ENCODE measurements around the gene PREB.

The PREB gene

DNA sequence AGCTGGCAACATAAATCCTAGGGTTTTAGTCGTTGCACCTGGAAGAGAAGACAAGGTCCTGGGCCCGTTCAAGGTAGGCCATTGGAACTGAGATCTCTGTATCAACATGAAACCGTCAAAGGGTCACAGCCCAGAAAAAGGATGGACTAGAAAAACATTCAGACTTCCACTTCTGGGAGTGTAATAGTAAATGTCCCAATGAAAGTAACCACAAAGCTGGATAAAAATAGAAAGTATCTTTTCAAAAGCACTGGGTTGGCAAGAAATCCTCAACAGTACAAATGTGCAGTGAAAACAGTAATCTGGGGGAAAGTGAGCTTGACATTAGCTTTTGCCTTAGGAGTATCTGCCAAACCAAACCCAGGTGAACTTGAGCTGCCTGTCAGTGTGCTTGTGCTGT lies 28.5 kb downstream of the PREB start:
- ATAC-seq (replicated peaks) (no peak), DNase-seq (no peak)
- Mint-ChIP-seq H3K27me3 (peaks cover 4 to 6% of the 10 kb centered on the region in 2 donors), H3K4me3 (no peak overlapping the region), H3K36me3 (no peaks in the 10 kb centered on the region), H3K9me3 (no peaks in the 10 kb centered on the region), H3K27ac (no peak overlapping the region), H3K4me1 (no peaks in the 10 kb centered on the region)

DNA sequence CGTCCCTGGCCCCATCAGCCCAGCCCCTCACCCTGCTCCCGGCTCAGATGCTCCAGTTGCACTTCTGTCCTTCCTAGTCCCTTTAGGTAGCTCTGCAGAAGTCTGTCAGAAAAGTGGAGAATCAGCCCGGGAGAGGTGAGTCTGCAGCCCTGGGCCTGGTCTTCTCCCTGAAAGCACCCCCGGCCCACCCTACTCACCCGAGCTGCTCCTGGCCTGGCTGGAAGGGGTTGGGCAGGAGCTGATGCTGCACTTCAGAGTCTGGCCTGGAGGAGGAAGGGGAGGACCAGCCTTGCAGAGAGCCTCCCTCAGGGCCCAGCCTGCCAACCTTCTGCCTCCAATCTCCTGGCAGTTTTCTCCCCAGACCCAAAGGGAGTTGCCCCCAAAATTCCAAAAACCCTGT lies 32.1 kb downstream of the PREB start:
- Mint-ChIP-seq H3K27ac (no peak overlapping the region), H3K27me3 (peaks cover 4 to 6% of the 10 kb centered on the region in 2 donors)
- no peak for ATAC-seq (replicated peaks)

DNA sequence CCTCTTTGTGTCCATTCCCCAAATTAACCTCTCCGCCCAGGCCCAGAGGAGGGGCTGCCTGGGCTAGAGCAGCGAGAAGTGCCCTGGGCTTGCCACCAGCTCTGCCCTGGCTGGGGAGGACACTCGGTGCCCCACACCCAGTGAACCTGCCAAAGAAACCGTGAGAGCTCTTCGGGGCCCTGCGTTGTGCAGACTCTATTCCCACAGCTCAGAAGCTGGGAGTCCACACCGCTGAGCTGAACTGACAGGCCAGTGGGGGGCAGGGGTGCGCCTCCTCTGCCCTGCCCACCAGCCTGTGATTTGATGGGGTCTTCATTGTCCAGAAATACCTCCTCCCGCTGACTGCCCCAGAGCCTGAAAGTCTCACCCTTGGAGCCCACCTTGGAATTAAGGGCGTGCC lies 34.4 kb downstream of the PREB start:
- peaks cover 0 to 3% of the 10 kb centered on the region in 2 donors for H3K36me3 Mint-ChIP-seq
- peaks cover 17 to 19% of the 10 kb centered on the region in 2 donors for H3K4me1 Mint-ChIP-seq
- H3K27ac Mint-ChIP-seq: no peak overlapping the region
- DNase-seq (no peak), ATAC-seq (replicated peaks) (no peak)
- peaks cover 4 to 6% of the 10 kb centered on the region in 2 donors for H3K27me3 Mint-ChIP-seq
- no peak overlapping the region for H3K4me3 Mint-ChIP-seq
- H3K9me3 Mint-ChIP-seq: no peaks in the 10 kb centered on the region

More for the DNA sequence above, 32.1 kb downstream of the PREB start:
- H3K36me3 Mint-ChIP-seq: peaks cover 0 to 3% of the 10 kb centered on the region in 2 donors
- H3K4me3 Mint-ChIP-seq: no peak overlapping the region
- no peaks in the 10 kb centered on the region for H3K9me3 Mint-ChIP-seq
- peaks cover 0 to 3% of the 10 kb centered on the region in 2 donors for H3K4me1 Mint-ChIP-seq
- DNase-seq: no peak

DNA sequence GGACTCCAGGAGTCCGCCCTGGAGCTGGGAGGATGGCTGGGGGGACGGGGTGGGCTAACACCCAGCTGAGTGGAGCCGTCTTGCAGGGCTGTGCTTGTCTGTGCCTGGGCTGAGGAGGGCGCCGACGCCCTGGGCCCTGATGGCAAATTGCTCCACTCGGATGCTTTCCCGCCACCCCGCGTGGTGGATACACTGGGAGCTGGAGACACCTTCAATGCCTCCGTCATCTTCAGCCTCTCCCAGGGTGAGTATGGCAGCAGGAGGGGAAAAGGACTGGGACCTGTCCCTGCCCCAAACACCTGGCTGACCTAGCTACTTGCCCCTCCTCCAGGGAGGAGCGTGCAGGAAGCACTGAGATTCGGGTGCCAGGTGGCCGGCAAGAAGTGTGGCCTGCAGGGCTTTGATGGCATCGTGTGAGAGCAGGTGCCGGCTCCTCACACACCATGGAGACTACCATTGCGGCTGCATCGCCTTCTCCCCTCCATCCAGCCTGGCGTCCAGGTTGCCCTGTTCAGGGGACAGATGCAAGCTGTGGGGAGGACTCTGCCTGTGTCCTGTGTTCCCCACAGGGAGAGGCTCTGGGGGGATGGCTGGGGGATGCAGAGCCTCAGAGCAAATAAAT lies 35.0 kb downstream of the PREB start:
- H3K9me3 Mint-ChIP-seq: no peaks in the 10 kb centered on the region
- H3K4me1 Mint-ChIP-seq: peaks cover 17 to 19% of the 10 kb centered on the region in 2 donors
- H3K4me3 Mint-ChIP-seq: no peak overlapping the region
- ATAC-seq (replicated peaks) (no peak), DNase-seq (no peak)
- H3K27ac Mint-ChIP-seq: no peak overlapping the region
- H3K27me3 Mint-ChIP-seq: peaks cover 4 to 6% of the 10 kb centered on the region in 2 donors
- H3K36me3 Mint-ChIP-seq: peaks cover 0 to 3% of the 10 kb centered on the region in 2 donors

DNA sequence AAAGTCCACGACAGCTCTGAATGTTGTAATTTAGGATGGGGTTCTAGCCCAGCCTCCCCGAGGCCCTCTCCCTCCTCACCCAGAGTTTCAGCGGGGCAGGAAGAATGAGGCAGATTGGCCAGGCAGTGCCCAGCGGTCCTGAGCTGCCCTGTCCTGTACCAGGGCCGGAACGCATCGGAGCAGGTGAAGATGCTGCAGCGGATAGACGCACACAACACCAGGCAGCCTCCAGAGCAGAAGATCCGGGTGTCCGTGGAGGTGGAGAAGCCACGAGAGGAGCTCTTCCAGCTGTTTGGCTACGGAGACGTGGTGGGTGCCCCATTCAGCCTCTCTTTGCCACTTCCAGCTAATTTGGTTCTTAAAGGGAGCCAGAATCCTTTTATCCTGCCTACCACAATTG lies 37.1 kb downstream of the PREB start:
- no peaks in the 10 kb centered on the region for H3K9me3 Mint-ChIP-seq
- peaks cover 0 to 3% of the 10 kb centered on the region in 2 donors for H3K36me3 Mint-ChIP-seq
- no peak overlapping the region for H3K4me3 Mint-ChIP-seq
- H3K27ac Mint-ChIP-seq: no peak overlapping the region
- no peak for ATAC-seq (replicated peaks)
- no peaks in the 10 kb centered on the region for H3K27me3 Mint-ChIP-seq
- H3K4me1 Mint-ChIP-seq: peaks cover 17 to 19% of the 10 kb centered on the region in 2 donors
- no peak for DNase-seq

DNA sequence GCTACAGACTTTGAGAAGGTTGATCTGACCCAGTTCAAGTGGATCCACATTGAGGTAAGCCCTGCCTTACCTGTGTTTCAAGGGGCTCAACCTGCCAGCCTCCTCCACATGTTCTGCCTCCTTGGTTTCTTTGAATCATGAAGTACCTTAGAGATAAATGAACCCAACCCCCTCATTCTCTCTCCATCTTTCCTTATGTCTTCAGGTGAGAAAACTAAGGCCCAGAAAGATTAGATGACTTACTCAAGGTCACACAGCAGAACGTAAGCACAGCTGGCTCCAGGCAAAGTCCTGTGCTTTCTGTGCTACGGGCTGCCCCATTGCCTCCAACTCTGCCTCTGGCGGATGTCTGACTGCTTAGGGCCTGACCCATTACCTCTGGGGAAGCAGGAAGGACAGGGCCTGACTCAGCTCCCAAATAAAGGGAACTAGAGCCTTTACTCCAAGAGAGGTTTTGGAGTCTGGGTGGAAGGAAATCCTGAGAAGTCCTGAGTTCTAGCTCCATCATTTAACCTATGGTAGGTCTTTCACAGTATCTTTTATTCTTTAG lies 37.6 kb downstream of the PREB start:
- peak overlapping the region; percentile 68 for H3K27ac Mint-ChIP-seq
- DNase-seq (no peak), ATAC-seq (replicated peaks) (no peak)
- H3K9me3 Mint-ChIP-seq: no peaks in the 10 kb centered on the region
- H3K27me3 Mint-ChIP-seq: no peaks in the 10 kb centered on the region
- peaks cover 0 to 3% of the 10 kb centered on the region in 2 donors for H3K36me3 Mint-ChIP-seq
- H3K4me3 Mint-ChIP-seq: no peak overlapping the region
- H3K4me1 Mint-ChIP-seq: peaks cover 17 to 19% of the 10 kb centered on the region in 2 donors

DNA sequence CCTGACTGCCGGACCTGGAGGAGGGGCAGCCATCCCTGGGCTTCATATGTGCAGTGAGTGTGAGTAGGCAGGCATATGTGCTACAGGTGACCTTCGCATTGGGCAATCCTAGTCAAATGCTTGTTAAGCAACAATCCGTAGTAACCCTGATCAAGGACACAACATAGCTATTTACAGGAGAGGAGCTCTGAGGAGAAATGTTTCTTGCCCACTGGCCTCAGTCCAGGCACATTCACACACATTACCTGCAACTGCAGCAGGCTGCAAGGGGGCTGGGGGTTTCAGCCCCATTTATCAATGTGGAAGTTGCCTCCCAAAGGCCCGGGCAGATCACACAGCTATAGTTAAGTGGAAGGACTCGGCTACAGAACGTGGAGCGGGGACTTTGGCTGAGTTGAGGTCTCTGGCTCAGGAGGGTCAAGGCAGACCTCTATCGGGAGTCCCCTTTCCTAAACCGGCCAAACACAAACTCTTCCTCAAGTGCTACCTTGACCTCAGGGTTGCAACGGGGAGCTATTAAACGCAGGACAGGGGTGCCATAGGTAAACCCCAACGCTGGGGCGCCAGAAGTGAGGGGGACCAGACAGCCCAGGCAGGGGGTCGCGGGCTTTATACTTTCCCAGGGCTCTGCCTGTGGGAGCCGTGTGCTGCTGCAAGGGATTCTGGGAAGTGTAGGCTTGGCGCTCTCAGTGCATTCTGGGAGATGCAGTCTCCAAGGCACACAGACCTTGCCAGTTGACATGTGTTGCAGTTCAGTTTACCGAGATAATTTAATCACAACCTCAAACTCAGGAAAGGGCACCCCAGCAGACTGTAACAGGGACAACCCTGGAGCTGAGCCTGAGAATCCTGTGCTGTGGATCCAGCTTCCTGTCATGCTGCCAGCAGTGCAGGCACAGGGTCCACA lies 38.4 kb downstream of the PREB start:
- Mint-ChIP-seq H3K27me3 (no peaks in the 10 kb centered on the region), H3K9me3 (no peaks in the 10 kb centered on the region), H3K27ac (no peak overlapping the region), H3K4me1 (peaks cover 17 to 19% of the 10 kb centered on the region in 2 donors), H3K4me3 (peak overlapping the region; percentile 76 to 80), H3K36me3 (peaks cover 0 to 3% of the 10 kb centered on the region in 2 donors)
- ATAC-seq (replicated peaks) (peak; percentile 89 to 96), DNase-seq (peak; percentile 41)

DNA sequence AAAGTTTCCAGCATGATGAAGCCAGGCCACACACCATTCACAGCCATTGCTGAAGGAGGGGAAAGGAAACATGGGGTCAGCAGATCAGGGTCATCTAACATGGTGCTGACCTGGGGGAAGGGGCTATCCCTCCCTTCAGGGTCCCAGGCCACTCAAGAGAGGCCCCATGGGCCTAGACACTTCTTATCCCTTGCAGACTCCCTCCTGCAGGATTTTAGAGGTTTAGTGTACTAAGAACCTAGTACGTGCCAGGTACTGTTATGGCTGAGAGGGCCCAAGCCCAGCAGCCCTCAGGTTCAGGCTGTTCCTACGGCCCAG lies 39.0 kb downstream of the PREB start:
- peaks cover 17 to 19% of the 10 kb centered on the region in 2 donors for H3K4me1 Mint-ChIP-seq
- H3K27me3 Mint-ChIP-seq: no peaks in the 10 kb centered on the region
- peaks cover 0 to 3% of the 10 kb centered on the region in 2 donors for H3K36me3 Mint-ChIP-seq
- H3K27ac Mint-ChIP-seq: no peak overlapping the region
- H3K9me3 Mint-ChIP-seq: no peaks in the 10 kb centered on the region
- DNase-seq: no peak
- H3K4me3 Mint-ChIP-seq: peak overlapping the region; percentile 37 to 76
- no peak for ATAC-seq (replicated peaks)

DNA sequence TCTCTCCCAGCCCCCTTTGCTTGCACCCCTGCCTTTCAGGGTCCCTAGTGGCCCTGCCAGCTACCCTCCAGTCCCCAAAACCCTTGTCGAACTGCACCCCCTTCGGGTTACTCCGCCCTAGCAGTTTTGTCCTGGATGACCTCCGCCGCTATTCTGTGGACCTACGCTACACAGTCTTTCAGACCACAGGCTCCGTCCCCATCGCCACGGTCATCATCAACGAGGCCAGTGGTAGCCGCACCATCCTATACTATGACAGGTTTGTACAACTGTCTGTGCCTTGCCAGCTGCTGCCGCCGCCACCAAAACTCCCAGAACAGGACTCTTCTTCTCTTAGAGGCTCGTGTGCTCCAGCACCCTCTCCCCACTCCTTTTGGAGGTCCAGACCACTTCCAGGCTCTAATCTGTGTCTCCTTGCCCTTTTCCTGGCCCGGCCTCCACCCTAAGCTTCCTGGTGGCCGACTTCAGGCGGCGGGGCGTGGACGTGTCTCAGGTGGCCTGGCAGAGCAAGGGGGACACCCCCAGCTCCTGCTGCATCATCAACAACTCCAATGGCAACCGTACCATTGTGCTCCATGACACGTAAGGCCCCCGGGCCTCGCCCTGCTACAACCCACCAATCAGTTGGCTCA lies 40.0 kb downstream of the PREB start:
- DNase-seq: no peak
- Mint-ChIP-seq H3K9me3 (no peaks in the 10 kb centered on the region), H3K4me1 (peaks cover 17 to 19% of the 10 kb centered on the region in 2 donors), H3K27ac (no peak overlapping the region), H3K27me3 (no peaks in the 10 kb centered on the region), H3K36me3 (peaks cover 0 to 3% of the 10 kb centered on the region in 2 donors), H3K4me3 (no peak overlapping the region)
- ATAC-seq (replicated peaks): no peak

DNA sequence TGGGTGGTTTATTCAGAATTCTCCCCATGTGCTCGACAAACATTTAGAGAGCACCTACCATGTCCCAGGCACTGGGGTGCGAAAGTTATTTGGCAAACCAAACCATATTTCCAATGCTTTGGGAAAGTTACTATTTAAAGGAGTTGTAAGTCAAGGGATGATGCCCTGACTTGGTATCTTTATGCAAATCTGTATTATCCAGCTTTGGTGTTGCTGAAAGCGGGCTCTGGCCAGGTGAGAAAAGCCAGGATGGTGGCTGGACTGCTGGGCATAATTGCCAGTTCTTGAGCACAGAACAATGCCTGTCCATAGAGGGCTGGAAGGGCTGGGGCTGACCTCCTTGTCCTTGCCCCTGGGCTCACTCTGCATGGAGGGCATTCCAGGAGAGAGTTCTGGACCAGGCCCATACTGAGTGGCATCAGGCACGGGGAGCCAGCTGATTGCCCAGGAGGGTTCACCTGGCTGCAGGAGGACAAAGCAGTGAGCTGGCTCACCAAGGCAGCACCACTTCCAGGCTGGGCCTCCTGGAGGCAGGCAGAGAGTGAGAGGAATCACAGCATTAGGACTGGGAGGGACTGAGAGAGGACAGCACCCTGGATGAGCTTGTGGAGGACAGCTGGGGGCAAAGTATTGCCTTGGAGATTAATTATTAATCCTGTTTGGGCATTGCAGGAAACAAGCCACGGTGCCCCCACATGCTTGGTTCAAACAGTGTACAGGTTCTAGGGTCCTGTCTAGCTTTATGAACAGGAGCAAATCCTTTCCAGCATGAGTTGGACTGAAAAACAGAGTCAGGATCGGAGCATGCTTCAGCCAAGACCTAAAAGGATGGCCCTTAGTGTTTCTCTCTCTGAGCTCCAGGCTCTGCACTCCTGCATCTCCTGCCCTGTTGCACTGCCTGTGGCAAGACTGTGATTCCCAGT lies 40.7 kb downstream of the PREB start:
- DNase-seq (no peak), ATAC-seq (replicated peaks) (no peak)
- Mint-ChIP-seq H3K9me3 (no peaks in the 10 kb centered on the region), H3K27ac (no peak overlapping the region), H3K36me3 (no peaks in the 10 kb centered on the region), H3K4me1 (peaks cover 15 to 19% of the 10 kb centered on the region in 2 donors), H3K27me3 (no peaks in the 10 kb centered on the region), H3K4me3 (no peak overlapping the region)

DNA sequence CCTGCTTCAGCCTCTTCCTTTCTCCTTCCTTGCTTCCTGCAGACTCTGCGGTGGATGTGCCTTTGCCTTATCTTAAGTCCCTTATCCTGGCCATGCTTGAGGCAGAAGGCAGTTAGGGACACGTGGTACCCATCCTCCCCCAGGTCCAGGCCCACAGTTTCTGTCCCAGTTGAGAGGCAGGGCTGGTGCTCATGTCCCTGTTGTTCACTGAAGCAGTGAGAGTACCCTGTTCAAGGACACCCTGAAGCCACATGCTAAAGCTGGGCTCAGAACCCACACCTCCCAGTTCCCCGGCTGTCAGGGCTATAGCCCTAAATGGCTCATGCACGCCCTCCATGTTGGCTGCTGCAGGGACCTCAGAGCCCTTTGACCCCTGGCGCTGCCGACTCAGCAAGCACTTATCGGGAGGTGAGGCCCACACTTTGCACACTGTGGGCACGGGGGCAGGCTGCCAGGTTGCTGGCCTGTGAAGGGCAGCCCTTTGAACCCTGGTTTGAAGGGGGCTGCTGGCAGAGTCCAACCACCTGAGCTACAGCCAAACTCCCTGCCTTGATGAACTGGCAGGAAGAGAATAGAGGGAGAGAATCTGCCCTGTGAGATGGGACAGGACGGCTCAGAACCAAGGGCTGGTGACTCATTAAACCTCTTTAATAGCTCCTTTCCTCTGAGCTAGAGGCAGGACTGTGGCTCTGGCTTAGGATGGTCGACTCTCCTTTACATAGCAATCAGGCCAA lies 41.6 kb downstream of the PREB start:
- H3K27me3 Mint-ChIP-seq: no peaks in the 10 kb centered on the region
- DNase-seq (no peak), ATAC-seq (replicated peaks) (no peak)
- no peaks in the 10 kb centered on the region for H3K9me3 Mint-ChIP-seq
- peaks cover 15 to 19% of the 10 kb centered on the region in 2 donors for H3K4me1 Mint-ChIP-seq
- peak overlapping the region; percentile 51 for H3K27ac Mint-ChIP-seq
- H3K4me3 Mint-ChIP-seq: no peak overlapping the region
- H3K36me3 Mint-ChIP-seq: no peaks in the 10 kb centered on the region

DNA sequence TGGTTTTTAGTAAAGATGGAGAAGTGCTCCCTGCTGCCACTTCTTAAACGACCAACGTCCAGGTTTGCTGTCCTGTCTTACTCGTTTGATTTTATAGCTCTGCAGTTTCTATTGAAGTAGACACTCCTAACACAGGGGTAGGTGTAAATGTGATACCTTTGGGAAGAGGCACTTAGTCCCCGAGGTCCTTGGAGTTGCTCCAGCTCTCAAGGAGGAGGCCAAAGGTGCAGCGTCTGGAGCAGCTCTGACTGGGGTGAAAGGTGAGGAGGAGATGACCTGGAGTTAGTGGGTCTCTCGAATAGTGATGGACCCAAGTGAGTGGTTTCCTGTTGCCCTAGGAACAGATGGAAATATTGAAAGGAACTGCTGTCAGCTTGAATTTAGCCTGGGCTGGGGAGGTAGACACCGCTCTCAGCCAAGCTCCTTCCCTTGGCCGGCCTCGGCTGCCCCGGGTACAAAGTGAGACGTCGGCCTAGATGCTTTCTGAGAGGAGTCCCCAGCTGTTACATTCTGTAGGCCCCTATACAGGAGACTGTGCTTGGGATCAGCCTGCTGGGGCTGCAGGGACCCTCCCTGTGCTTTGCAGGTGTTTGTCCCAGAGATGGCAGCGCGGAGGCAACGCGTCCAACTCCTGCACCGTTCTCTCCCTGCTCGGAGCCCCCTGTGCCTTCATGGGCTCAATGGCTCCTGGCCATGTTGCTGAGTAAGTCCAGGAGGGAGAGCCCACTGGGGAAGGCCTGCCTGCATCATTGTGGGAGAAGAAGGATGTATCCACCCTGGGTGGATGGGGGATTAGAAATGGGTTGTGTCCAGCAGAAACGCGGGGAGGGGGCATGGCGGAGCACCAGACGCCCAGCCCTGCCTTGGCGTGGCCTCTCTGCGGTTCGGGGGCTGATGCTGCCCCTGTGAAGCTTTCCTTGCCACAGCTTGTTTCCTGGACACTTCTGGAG lies 42.4 kb downstream of the PREB start:
- H3K36me3 Mint-ChIP-seq: no peaks in the 10 kb centered on the region
- no peaks in the 10 kb centered on the region for H3K9me3 Mint-ChIP-seq
- peak overlapping the region; percentile 67 for H3K27ac Mint-ChIP-seq
- H3K27me3 Mint-ChIP-seq: no peaks in the 10 kb centered on the region
- DNase-seq (no peak), ATAC-seq (replicated peaks) (no peak)
- H3K4me1 Mint-ChIP-seq: peaks cover 15 to 22% of the 10 kb centered on the region in 2 donors
- no peak overlapping the region for H3K4me3 Mint-ChIP-seq

All from stimulated activated naive B cell treated with anti-CD40 and anti-IgM and Interleukin-4, amounts not matched to agents 10 μg/mL and 1 μg/mL and 100 μg/mL, for 72 hours (primary cell).